Inferior parietal cortex (tissue), 1 donor: ENCODE measurements around the gene RIMKLB.
"Not testable (repeated sequence)": the region's sequence is repeated elsewhere in the genome, so short reads cannot be mapped to it uniquely, and the experiment has no call there.

ENCODE experiments used
- DNase-seq: peaks from one replicate; pipeline ENCODE4 v3.0.0-alpha.2; 2016; ENCODE audit errors: extremely low spot score

The RIMKLB gene

DNA sequence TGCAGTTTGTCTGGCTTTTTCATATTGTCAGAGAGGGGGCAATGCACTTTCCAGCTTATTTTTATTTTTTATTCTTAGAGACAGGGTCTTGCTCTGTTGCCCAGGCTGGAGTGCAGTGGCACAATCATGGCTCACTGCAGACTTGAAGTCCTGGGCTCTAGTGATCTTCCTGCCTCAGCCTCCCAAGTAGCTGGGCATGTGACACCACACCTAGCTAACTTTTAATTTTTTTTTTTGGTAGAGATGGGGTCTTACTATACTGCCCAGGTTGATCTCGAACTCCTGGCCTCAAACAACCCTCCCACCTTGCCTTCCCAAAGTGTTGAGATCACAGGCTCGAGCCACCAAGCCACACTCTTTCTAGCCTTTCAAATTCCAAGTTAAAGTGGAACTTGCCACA is 120.7 kb downstream of the RIMKLB start:
- DNase-seq = no peak

DNA sequence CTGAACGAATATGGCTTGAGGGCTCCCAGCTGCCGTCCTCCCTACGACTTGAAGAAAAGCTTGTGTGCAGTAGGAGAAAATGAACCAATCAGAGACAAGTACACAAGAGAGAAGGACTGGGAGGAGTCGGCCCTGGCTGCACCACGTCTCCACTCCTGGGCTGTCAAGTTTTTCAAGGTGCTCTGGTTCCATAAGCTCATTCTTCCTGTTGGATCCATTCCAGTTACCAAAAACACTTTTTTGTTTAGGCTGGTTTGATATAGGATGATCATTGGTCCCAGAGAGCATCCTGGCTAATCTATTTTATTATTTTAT is 121.8 kb downstream of the RIMKLB start:
- DNase-seq = no peak

DNA sequence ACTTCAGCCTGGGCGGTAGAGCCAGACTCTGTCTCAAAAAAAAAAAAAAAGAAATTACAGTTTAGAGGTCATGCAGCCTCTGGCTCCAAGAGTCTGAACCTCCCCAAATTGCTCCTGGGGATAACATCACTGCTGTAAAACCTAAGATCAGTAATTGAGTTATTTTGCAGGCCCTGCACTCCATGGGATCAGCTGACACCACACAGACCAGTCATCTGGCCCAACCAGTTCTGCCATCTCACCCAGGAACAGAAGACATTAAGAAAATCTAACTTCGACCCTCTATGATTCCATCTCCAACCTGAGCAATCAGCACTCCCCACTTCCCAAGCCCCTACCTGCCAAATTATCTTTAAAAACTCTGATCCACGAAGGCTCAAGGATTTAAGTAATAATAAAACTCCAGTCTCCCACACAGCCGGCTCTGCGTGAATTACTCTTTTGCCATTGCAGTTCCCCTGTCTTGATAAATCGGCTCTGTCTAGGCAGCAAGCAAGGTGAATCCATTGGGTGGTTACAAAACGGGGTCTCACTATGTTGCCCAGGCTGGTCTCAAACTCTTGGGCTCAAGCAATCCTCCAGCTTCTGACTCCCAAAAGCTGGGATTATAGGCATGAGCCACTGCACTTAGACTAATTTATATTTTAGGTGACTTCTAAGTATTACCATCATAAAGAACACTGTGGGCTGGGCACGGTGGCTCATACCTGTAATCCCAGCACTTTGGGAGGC is 123.1 kb downstream of the RIMKLB start:
- not testable (repeated sequence) for DNase-seq

DNA sequence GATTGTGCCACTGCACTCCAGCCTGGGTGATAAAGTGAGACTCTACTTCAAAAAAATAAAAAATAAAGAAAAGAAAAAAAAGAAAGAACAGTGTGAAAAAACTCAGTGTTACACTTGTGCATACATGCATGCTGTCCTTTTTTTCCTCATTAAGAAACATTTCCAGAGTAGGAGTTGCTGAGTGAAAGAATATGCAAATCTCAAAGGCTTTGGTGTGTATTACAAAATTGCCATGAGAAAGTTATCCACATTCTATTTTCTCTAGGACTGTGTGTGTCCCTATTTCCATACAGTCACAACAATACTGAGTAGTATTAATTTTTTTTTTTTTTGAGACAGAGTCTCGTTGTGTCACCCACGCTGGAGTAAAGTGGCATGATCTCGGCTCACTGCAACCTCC is 123.8 kb downstream of the RIMKLB start:
- no peak for DNase-seq

DNA sequence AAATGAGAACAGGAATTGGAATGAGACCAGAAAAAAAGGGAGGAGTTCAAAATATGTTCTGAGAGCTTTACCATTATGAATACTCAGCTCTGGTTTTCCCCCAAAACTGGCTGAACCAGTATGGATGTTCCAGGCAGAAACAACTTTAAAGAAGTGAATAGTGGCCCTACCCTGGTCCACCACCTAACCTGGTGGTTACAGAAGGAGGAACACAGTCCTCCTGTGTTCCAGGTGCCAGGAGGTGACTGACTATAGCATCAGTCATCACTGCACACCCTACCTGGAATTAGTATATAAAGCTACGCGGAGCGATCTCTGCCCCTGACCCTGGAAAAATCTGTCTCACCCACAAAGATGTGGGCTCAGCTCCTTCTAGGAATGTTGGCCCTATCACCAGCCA is 124.5 kb downstream of the RIMKLB start, which contains the start of gene A2ML1:
A2ML1 (plus strand) TSS at position 324 of the 400 bp plus-strand sequence; CDS start at position 355, 31 bp downstream.
- no peak for DNase-seq

DNA sequence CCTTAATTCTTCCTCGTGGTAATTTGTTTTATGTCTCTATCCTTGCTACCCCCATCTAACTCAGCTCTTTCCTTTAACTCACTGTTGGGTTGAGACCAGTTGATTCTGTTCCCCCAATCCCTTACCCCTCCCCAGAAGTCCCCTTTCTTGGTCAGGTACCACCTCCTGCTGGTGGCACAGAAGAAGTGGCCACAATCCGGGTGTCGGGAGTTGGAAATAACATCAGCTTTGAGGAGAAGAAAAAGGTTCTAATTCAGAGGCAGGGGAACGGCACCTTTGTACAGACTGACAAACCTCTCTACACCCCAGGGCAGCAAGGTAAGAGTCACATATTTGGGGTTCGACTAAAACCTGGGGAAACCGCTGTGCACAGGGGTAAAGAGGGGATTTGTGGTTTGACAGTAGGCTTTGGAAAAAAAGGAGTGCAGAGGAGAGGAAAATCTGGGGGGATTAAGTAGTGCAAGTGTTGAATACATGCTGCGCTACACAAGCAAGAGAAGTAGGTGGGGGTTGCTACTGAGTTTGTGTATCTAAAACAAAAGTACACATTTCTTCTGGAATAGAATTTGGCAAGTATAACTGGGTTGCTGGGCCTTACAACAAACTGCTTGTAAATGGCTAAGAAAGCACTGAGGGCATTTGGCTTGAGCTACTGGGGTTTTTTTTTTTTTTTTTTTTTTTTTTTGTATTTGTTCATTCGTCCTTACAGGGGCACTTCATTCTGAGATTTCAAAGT is 125.9 kb downstream of the RIMKLB start:
- DNase-seq = peak; percentile 38

DNA sequence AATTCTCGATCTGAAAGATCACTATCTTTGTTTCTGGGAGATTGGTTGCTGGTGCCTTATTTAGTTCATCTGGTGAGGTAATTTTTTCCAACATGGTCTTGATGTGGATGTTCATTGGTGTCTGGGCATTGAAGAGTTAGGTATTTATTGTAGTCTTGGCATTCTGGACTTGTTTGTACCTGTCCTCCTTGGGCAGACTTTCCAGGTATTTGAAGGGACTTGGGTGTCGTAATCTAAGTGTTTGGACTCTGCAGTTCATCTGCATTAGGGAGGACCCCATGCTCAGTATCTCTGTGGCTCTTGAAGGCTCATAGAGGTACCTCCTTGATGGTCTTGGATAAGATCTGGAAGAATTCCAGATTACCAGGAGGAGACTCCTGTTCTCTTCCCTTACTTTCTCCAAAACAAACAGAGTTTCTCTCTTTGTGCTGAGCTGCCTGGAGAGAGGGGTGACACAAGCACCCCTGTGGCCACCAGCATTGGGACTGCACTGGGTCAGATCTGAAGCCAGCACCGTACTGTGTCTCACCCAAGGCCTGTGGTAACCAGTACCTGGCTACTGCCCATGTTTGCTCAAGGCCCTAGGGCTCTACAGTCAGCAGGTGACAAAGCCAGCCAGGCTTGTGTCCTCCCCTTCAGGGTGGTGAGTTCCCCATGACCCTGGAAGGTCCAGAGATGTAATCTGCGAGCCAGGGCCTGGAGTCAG is 129.9 kb downstream of the RIMKLB start:
- no peak for DNase-seq

DNA sequence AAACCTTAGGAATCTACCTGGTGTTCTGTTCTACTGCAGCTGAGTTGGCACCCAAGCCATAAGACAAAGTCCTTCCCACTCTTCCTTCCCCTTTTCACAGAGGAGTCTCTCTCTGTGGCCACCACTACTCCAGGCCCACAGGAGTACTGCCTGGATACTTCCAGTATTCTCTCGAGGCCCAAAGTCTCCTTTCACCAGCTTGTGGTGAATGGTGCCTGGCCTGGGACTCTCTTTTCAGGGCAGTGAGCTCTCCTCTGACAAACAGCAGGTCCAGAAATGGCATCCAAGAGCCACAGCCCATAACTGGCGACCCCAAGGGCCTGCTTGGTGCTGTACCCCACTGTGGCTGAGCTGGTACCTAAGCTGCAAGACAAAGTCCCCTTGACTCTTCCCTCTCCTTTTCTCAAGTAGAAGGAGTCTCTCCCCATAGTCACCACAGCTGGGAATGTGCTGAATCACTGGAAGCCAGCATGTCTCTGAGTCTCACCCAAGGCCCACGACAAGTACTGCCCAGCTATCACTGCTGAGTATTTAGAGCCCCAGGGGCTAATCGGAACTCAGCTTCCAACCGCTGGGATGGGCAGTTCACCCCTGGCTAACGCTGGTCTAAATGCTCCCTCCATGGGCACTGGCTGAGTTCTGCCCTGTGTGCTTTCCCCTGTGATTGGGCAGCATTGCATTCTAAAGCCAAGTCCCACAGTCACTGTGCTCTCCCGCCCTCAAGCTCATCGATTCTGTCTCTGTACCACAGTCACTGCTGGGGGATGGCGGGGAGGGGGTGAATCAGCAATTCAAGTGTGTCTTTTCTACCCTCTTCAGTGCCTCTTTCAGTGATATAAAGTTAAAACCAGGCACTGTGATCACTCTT is 130.7 kb downstream of the RIMKLB start:
- DNase-seq = no peak

DNA sequence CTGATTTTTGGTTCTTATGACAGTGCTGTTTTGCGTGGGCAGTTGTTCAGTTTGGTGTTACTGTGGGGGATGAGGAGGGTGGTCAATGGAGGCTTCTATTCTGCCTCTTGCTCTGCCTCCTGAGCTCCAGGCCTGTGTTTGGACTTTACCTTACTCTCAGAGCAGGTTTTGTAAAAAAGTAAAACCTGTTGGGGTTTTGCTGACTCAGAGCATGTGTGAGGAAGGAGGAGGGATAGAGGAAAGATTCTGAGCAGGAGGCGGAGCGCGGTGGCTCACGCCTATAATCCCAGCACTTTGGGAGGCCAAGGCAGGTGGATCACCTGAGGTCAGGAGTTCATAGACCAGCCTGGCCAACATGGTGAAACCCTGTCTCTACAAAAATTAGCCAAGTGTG is 131.3 kb downstream of the RIMKLB start:
- no peak for DNase-seq

DNA sequence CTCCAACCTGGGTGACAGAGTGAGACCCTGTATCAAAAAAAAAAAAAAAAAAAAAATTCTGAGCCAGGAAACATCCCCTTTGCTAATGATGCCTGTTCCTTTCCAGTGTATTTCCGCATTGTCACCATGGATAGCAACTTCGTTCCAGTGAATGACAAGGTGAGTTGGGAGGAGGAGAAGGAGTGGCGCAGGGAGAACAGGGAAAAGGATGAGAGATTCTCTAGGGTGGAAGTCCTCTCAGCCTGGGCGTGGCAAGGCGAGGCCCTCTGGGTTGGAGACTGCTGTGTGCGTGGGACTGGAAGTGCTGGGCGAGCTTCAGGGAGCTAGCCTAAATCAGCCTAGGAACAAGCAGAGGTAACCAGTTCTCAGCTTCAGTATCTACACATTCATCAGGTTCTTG is 131.8 kb downstream of the RIMKLB start:
- DNase-seq = no peak

DNA sequence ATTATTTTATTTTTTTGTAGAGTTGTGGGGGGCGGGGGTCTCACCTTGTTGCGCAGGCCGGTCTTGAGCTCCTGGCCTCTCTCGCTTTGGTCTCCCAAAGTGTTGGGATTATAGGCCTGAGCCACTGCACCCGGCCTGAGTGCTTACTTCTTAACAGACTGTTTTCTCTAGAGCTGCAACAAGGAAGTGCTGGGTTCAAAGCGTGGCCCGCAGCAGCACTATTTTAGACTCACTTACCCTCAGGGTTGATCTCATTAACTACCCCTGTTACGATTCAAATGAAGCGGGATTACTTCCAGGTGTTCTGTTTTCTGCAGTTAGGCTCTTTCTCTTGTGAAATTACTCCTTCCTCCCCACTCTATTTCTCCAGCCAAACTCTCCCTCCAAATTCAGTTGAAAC is 133.3 kb downstream of the RIMKLB start:
- no peak for DNase-seq

DNA sequence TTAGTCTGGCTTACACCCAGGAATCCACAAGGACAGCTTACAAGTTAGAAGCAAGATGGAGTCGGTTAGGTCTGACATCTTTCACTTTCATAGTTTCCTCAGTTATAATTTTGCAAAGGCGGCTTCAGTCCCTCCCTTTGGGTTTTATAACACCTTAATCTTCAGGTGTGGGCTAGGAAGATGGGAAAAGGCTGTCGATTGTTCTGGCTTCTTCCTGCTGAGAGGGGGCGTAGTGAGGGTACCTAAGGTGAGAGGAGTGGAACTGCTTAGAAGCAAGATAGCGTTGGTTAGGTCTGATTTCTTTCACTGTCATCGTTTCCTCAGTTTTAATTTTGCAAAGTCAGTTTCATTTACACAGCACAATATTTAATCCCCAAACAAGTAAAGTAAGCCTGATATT is 134.7 kb downstream of the RIMKLB start:
- DNase-seq = no peak
